PC-3 (cell line): ENCODE data around the gene SNX22. TPM values are rescaled to one million over a fixed set of nuclear protein-coding genes. Genes with fewer than 3 reads are reported as not detected.

Source experiments
- total RNA-seq: library from RNA; depleted of rRNA; stranded (reverse); fragments of >200 nt; gene quantifications from 2 replicates; pipeline ENCODE4 v1.2.3, GENCODE V29; 2014; rRNA removed

SNX22 gene
- total RNA-seq, 1 experiment from 2014 or later, result 0.77 TPM

Other genes starting within 250 kb of the SNX22 start
- 1.4 and 5.2 TPM in 2 replicates for gene DAPK2, start 105.2 kb upstream of the SNX22 start, total RNA-seq
- 83.7 and 92.4 TPM in 2 replicates for gene CIAO2A, start 57.9 kb upstream of the SNX22 start, total RNA-seq
- gene SNX1, start 55.7 kb upstream of the SNX22 start, total RNA-seq, result 24.3 and 62.3 TPM in 2 replicates
- gene PPIB, start 11.3 kb downstream of the SNX22 start, total RNA-seq, result 410 and 450 TPM in 2 replicates
- 7.8 and 9.8 TPM in 2 replicates for gene CSNK1G1, start 204.4 kb downstream of the SNX22 start, total RNA-seq
- gene PCLAF, start 229.7 kb downstream of the SNX22 start, total RNA-seq, result 34.7 and 52.4 TPM in 2 replicates
- gene TRIP4, start 236.1 kb downstream of the SNX22 start, total RNA-seq, result 6.0 and 11.9 TPM in 2 replicates